SU-DHL-6 (cell line): ENCODE results near the gene ITGA2B.

ENCODE experiments used
- CTCF ChIP-seq: fragments of 200-600 bp; sonication (generic); IDR thresholded peaks from one replicate; pipeline ENCODE4 v1.5.1; 2017; ENCODE audit warnings: antibody characterized with exemption, mild to moderate bottlenecking, low read length, moderate library complexity; ENCODE audit not compliant: insufficient read depth, poor library complexity, severe bottlenecking
- EZH2phosphoT487 ChIP-seq: fragments of 200-600 bp; sonication (generic), shearing (Covaris generic); conservative IDR thresholded peaks from 2 replicates; pipeline ENCODE4 v1.6.1; 2018; ENCODE audit warnings: mild to moderate bottlenecking, antibody characterized with exemption, low read length, moderate library complexity, mixed read lengths

- TF ChIP-seq CTCF (no peak), EZH2phosphoT487 (no peak)
Measured at GRCh38 chr17:44333371-44333770, 56.1 kb downstream of the ITGA2B start.
